GM21723 (cell line): ENCODE measurements around the gene CEND1.

Experiments
- ATAC-seq: cut with Tn5 transposase; IDR thresholded peaks from one replicate; pipeline ENCODE4 v1.9.1; 2021; ENCODE audit warnings: mild to moderate bottlenecking, moderate library complexity; ENCODE audit not compliant: unreplicated experiment

The CEND1 gene

DNA sequence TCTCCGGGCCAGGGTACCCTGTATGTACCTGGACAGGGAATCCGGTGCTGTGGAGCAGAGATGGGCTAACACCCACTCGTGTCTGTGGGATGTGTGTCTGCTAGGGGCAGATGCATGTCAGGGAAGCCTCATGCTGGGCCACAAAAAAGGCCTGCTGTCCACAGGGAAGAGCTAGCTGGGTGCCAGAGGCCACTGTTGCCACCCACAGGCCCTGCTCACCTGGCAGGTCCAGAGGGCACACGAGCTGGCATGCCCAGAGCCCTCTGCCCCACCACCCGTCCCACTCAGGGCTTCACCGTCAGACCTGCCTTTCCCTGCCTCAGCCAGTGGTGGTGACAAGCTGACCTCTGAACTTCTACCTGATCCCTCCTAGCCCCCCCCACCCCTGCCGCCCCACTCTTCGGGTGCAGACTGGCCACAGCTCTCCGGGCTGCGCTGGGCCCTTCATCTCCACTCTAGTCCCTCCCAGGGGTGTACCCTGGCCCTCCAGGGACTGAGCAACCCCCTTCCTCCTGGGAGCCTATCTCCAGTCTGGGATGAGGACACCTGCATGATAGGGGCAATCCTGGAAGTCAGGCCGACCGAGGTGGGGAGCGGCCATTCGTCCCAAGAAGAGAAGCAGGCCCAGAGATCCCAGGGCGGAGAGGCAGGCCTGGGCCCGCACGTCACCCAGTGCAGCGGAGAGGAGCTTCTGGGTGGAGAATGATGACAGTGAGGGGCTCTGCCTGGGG is 6.8 kb upstream of the CEND1 start:
- ATAC-seq, result no peak

DNA sequence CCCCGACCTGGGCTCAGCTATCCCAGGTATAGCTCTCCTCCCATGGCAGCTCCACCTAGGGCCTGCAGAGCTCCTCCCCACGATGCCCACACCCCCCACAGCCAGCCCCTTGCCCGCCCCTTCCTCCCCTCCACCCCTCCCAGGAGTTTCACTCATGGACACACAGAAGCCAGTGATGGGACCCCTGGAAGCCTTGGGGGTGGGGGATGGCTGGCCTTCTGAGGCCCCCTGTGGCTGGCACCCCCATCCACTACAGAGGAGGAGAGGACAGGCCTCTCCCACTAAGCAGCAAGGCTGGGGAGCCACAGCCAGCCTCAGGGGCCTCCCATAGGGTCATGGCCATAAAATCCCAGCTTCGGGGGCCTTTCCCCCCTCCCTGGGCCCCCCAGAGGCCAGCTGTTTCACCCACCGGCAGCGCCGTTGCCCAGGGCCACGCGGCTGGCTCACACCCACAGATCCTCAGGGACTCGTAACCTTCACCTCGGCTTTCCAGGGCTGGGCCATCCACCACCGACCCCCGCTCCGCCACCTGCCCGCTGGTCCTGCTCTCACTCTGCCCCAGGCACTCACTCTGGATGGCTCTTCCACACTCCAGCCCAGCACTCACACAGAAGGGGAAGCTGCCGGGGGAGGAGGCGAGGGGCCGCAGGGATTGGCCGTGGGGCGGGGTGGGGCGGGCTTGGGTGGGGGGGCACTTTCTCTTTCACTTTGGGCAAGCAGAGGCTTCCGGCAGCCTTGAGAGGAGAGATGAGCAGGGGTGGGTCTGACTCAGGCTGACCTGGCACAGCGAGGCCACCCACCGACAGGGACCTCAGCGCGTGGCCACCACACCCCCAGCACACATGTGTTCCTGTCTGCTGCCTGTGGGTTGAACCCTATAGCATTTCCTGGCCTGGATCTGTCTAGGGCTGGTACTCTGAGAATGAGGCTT is 6.0 kb upstream of the CEND1 start:
- no peak for ATAC-seq

DNA sequence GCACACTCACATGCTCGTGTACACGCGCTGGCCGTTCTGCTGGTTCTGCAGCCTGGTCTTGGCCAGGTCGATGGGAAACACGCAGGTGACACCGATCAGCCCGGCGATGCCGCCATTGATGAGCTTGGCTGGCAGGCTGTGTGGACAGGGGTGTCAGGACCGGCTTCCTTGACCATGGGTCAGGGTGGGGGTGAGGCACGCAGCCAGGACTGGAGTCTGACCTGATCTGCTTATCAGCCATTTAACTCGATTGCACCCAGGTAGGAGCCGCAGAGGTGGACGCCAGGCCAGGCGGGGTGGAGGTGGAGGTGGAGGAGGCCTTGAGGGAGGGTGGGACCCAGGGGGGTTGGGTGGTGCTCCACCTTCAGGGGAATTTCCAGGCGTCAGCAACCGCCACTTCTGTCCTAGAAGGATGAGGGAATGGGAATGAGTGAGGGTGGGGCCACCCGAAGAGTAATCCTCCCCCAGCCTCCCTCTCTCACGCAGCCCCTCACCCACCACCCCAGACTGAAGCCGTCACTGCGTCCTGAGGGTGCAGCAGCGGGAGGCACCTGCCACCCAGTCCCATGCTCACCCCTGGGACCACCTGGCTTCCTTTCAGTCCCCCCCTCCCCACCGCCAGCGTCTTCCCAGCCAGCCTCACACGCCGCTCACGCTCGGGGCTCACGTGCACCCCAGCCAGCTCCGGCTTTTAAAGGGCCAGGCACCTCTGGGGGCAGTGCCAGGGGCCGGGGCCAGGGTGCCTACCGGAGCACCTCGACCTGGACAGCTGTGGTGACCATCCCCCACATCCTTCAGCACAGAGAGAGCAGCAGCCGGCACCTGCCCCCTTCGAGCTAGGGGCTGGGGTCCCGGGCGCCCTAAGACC is 5.1 kb upstream of the CEND1 start:
- no peak for ATAC-seq

DNA sequence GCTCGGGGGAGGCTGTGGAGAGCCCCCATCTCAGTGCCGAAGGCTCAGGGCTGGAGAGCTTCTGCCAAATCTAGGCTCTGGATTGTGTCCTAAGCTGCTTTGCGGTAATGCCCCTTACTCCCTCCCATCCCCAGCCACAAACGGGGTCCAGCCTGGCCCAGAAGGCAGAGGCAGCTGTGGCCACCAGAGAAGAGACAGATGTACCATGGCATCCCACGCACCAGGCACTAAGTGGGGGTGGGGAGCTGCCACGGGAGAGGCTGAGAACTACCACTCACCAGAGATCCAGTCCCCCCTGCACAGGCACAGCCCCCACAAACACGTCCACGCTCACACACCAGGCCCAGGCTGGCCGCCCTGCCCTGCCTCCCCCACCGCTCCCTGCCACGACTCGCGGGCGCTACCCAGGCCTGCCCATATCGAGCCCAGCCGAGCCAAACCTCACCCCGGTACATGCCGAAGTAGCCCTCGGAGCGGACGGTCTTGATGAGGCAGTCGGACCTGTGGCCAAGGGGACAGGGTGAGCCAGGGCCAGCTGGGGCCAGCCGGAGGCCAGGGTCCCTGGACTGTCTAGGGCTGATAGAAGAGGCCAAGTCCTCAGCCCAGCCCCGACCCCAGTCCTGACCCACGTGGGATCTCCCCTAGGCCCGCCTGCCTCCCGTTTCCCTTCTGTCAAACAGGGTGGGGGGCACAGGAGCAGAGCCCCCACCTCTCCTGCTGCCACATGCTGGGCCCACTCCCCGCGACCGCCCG is 4.3 kb upstream of the CEND1 start:
- no peak for ATAC-seq

DNA sequence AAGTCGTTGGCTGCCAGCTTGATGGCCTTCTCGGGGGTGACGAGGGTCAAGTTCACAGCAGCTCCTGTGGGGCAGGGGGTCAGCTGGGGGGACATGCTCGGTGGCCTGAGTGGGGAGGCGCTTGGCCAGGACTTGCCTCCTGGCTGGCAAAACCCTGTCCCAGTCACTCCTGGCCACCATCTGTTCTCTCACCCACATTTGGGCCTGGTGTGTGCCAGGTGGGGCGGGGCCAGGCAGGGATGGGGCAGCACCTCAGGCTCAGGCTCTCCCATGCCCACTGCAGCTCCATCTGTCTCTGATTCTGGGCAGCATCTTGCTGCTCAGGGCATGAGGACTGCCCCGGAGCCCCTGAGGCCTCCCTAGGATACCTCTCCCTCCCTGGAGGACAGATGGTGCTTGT is 3.7 kb upstream of the CEND1 start:
- ATAC-seq, result no peak

DNA sequence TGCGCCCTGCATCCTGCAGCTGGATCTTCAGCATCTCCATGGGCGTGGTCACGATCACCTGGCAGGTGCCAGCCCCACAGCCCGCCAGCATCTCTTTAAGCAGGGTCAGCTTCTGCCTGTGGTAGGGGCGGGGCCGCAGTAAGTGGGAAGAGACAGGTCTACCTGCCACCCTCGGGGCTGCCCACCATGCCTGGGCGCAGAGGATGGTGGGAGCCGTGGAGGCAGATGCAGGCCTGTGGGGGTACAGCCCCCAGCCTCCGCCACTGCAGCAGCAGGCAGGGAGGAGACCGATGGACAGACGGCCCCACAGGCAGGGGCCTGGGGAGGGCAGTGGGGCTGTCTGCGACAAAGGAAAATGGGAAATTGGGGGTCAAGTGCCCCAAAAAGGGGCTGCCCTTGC is 3.0 kb upstream of the CEND1 start:
- no peak for ATAC-seq

DNA sequence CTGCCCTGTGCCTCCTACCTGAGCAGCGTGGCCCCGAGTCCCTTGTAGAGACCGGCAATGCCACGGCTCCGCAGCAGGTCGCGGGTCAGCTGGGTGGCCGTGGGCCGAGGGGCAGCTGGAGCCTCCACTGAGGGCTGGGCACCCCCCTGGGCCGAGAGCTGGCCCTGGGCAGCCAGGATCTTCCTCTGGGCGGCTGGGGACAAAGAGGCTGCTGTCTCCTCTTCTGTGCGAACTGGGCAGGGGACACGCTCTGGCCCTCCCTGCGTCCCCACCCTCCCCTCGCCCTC is 2.6 kb upstream of the CEND1 start:
- no peak for ATAC-seq

DNA sequence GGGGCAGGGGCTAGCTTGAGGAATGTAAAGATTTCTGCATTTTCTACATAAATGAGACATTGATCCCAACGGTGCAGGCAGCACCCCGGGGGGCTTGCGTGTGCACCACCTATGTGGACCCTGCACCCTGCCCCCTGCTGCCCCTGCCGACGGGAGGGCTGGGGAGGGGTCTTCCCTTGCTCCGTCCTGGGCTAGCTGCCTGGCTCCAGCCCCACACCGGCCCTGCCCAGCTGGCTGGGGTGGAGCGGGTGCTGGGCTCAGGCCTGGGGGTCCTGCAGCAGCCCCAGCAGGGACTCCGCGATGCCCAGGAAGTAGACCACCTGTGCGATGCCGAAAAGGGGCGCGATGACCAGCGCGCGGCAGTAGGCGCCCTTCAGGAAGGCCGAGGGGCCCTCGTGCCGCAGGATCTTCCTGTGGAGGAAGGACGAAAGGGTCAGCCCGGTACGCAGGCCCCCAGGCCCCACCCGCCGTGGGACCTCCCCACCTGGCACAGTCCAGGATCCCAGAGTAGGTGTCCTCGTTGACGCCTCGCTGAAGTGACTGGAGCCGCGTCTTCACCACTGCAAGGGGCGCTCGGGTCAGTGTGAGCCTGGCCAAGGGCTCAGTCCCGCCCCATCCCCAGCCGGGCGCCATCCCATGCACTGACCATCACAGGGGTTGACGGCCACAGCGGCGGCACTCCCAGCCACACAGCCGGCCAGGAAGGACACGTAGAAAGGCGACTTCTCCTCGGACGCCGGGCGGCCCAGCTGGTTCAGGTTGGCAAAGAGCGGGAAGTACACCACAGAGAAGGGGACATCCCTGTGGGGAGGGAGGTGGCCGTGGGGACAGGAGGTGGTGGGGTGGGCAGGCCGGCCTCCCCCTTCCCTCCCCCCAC is 2.0 kb upstream of the CEND1 start:
- no peak for ATAC-seq

DNA sequence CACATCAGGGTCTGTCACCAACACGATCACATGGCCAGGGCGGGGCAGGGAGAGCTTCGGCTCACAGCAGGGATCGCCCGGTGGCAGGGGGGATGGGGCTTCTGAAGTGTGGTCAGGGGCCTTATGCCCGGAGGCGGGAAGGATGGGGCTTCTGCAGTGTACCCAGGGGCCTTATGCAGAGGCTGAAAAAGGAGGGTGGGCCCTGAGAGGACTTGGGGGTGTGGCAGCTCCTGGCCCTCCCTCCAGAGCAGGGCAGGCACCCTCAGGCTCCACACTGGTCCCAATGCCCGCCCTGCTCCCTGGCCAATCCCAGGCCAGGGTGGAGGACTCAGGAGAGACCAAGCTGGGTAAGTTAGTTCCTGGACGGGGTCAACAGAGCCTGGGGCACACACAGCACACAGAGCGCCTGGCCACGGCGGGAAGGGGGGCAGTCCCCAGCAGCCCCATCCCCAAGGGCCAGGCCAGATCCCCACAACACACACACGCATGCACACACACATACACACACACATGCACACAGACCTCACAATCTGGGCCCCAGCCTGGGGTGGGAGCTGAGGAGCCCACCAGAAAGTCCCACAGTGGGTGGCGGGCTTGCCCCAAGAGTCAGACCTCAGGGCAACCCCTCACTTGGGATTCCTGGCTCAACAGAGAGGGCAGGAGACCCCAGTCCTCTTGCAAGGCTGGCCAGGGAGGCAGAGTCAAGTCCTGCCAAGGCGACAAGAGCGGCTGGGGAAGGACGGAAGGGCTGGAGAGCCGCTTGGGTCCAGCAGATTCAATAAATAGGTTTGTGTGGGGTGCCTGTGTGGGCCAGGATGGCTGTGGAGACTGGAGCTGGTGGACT is 1.1 kb upstream of the CEND1 start:
- no peak for ATAC-seq

DNA sequence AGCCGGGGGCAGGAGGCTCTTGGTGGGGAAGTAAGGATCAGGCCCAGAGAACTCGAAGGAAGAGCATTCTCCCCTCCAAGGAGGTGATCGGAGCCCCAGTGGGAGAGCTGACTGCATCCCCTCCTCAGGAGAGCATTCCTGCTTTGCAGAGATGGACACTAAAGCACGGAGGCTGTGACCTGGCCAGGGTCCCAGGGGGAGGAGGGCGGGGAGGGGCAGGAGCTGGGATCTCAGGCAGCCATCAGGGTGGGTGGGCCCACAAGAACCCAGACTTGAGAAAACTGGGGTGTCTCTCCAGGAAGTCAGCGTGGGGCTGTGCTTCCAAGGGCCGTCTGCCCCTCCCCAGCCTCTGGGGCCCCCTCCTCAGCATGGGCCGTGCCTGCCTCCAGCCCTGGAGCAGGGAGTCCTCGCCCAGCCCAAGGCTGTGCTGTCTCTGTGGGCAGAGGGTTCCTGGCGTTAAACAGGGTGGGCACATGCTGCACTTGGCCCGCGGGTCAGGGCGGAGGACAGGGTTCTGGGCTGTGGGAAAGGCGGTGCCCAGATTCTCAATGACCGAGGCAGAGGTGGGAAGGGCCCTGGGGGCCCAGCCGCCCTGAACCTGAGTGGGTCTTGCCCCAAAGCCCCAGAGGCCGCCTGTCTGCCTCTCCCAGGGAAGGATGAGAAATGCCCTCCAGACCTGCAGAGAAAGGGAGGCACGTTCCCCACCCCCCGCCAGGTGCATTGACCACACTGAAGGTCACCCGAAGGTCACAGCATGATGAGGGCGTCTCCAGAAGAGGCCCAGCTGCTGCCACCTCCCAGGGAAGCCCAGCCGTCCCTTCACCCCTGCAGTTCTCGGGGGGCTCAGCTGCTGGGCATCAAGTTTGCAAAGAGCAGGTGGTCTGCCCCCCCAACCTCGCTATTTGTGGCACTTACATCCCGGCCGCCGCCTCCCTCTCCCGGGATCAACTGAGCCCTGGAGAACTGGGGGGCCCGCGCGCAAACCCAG is 643 bp downstream of the CEND1 start:
- ATAC-seq, result no peak

DNA sequence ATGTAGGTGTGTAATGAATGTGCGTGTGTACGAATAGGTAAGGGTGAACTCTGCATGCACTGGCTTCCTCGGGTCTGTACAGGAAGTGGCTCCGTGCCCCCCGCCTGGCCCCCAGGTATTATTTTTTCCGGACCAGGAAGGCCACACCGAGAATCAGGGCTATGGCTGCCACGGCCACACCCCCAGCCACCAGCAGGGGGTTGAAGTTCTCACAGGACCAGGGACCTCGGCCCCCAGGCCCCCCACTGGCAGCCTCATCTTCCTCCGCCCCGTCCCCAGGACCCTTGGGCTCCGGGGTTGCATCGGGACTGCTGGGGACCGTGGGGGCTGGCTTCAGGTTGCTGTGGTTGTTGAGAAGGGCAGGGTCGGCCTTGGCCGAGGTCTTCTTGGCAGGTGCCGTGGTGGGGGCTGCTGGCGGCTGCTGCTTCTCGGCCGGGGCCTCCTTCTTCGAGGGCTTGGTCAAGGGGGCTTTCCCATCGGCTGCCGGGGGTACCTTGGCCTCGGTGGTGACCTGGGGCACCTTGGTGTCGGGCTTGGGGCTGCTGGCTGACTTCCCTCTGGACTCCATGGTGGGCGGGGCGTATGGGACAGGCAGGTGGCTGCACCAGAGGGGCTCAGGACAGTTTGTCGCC is 1.8 kb downstream of the CEND1 start:
- ATAC-seq, result no peak

DNA sequence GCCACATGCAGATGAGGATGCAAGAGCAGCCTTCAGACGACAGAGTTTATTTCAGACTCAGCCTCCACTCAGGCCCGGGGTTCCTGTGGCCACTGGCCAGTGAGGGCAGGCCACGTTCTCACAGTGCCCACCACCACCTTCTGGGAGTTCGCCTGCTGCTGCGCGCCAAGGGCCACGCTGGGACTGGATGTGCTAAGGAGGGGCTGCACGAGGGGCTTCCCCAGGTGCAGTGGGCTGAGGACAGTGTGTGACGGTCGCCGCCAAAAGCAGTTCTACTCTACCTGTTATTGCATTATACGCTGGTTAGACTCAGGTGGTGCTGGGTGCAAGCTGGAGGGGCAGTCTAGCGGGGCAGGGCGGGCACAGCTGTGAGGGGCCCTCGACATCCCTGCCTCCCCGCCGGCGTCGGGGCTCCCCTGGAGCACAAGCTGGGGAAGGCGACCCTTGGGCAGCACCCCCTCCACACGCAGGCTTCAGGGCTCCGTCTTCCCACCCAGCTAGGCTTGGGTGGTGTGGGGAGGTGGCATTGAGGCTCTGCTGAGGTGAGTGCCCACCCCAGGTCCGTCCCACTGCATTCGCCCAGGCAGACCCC is 2.7 kb downstream of the CEND1 start:
- no peak for ATAC-seq

DNA sequence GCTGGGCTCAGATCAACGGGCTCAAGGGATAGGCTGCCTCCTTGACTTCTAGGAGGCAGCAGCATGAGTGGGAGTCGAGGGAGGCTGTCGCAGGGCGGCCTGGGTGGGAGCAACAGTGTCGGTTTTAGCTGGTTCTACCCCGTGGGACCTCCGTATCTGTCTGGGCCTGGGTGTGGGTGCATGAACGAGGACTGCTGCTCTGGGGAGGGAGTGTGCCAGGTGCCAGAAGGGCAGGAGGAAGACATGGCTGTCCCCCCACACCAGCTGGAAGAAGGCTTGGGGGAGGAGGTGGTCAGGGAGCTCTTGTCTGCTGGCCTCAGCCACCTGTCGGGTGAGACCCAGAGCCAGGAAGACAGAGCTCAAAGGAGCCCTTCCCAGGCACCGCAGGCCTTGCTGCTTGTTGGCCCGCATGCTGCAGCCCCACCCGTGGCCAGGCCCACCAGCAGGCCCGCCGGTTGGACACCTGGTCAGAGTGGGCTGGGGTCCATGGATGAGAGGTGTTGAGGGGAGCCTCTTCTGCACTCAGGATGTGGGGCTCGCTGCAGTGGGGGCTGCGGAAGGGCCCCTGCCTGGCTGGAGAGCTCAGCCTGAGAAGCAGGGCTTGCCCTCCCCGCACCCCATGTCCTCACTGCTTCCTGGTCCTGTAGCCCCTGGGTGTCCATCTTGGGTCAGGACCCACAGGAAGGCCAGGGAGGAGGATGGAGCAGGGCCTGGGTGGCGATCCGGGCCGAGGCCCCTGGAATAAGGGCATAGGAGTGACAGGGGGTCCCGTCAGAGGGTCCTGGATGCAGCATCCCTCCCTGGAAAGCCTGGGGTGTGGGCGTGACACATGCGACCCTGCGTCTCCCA is 3.4 kb downstream of the CEND1 start:
- ATAC-seq, result no peak

DNA sequence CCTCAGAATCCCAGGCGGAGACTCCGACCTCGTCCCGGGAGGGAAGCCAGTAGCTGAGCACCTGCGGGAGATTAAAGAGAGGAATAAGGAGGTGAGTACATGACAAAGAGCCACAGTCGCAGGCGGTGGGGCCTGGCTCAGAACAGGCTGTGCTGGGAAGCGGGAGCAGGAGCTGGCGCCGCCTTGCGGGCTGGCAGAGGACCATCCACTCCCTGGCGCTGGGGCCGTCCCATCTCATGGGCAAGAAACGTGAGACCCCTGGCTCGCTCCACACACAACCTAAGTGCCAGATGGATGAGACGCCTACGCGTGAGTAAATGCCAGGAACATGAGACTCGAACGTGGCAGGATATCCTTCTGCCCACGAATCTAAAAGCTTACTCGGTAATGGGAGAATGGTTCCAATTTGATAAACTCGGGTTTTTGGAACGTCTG is 6.3 kb downstream of the CEND1 start:
- ATAC-seq, result no peak

DNA sequence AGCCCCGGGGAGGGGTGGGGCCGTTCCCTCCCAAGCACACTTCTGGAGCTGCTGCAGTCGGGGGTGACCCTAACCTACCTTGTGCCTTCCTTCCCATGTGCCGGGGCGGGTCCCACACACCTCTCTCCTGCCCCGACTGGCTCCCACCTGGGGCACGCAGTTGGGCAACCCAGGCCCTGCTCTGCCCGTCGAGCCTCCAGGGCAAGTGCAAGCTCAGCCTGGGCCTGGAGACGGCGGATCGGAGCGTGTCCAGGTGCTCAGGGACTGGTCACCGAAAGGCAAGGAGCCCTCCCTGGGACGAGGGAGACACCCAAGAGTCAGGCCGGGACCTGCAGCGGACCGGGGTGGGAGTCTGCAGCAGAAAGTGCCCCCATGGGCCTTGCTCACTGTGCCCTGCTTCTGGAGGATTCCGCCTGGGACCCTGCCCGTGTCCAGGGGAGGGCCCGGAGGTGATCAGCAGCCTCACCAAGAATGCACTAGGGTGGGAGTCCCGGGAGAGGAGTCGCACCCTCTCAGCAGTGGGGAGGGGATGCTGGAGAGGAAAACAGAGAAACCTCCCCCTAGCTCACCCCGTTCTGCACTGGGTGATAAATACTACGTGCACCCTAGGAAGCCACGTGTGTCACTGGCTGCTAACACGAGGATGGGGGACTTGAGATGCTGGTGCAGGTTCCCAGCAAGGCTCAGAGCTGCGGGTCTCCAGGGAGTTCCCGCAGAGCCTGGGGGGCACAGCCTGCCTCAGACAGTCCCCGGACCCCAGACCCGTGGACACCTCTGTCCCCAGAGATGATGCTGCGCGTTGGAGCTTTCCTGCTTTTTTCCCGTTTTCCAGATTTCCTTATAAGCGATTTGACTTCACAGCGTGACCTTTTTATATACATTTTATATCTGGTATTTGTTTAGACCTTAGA is 7.4 kb downstream of the CEND1 start:
- no peak for ATAC-seq
